ENCODE measurements around the gene DST. TPM values are rescaled to one million over a fixed set of nuclear protein-coding genes. Genes with fewer than 3 reads are reported as not detected.

Gene DST
- total and polyA plus RNA-seq, 8 donors = 42.4 to 149 (median 72.4) TPM

- H3K36me3 ChIP-seq = no peaks in the 10 kb centered on the region
- H3K27ac ChIP-seq = no peak overlapping the region
- DNase-seq = no peak
- no peak for TF ChIP-seq CTCF (IDR thresholded peaks at IDR 0.05)
- no peak for ATAC-seq
- no peak for FAIRE-seq
- H3K9me3 ChIP-seq = no peaks in the 10 kb centered on the region
- no peaks in the 10 kb centered on the region for H3K27me3 ChIP-seq
- intact Hi-C loops (cut with DNase I) = no loop called here
- H3K4me1 ChIP-seq = no peaks in the 10 kb centered on the region
- WGBS, 2 donors = 45 to 50% methylated on average over 4 of the region's 4 CpGs
- no peak overlapping the region for H3K4me3 ChIP-seq
Measured at GRCh38 chr6:56581296-56581925, 61.3 kb downstream of the DST start.

DNA sequence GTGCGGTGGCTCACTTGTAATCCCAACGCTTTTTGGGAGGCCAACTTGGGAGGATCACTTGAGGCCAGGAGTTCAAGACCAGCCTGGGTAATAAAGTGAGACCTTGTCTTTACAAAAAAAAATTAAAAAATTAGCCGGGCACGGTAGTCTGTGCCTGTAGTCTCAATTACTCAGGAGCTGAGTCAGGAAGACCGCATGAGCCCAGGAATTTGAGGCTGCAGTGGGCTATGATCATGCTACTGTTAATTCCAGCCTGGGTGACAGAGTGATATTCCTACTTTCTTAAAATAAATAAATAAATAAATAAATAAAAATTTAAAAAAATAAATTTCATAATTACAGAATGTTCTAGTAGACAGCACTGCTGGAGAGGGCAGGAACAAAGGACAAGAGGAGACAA is 62.4 kb downstream of the DST start:
- TF ChIP-seq CTCF (IDR thresholded peaks at IDR 0.05) = no peak
- Histone ChIP-seq H3K4me3 (no peak overlapping the region), H3K9me3 (no peaks in the 10 kb centered on the region), H3K27me3 (no peaks in the 10 kb centered on the region), H3K36me3 (no peaks in the 10 kb centered on the region), H3K27ac (no peak overlapping the region), H3K4me1 (no peaks in the 10 kb centered on the region)
- ATAC-seq (no peak), FAIRE-seq (no peak), DNase-seq (no peak)
- intact Hi-C loops (cut with DNase I) = no loop called here
- 94 to 99% methylated on average over 5 of the region's 5 CpGs for WGBS, 2 donors

DNA sequence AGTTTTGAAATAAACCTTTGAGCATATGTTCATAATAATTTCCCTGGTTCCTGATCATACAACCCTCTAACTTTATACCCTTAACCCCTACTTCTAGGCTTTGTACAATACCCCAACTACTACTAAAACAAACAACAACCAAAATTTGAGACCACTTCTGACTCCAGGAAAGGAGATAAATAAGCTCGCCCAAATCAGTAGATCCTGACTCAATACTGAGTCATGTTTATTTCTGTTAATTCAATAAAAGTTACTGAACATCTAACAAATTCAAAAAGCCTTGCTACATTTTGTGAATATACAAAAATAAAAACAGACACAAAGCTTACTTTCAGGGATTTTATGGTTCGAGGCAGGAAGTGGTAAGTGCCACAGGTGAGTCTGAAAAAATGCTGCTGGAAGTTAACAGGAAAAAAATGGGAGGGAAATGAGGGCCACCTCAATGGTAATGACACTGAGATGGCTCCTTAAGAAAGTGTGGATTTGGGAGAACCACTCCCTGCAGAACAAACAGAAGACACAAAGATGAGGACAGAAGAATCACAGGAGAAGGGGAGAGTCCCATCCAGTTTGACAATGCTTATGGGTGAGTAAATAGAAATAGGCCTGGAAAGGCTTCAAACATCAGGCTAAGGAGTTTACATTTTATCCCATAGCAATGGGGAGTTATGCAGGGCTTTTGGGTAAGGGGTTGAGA is 63.4 kb downstream of the DST start:
- WGBS, 2 donors = 75 to 82% methylated on average over 2 of the region's 2 CpGs

DNA sequence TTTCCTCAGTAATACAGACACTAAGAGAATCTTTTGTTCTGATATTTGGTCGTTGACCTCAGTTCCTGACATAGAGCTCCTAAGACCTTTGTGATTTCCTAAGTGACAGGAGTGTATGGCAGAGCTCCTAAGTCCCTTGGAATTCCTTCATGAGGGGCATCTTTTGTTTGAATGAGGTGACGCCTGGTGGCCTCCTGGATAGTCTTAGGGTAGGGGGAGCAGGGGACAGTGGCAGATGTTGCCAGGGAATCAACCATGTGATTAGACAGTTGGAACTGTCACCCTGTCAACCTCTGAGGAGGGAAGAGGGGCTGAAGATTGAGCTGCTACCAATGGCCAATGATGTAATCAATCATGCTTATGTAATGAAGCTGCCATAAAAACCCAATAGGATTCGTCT is 67.0 kb downstream of the DST start:
- no peak for DNase-seq
- intact Hi-C loops (cut with DNase I) = loop anchor here in 1 of 3 donors (10.0 kb wide), 1 partner anchor 221 kb away; no protein-coding TSS in a partner anchor
- Histone ChIP-seq H3K36me3 (no peaks in the 10 kb centered on the region), H3K4me3 (no peak overlapping the region), H3K27me3 (no peaks in the 10 kb centered on the region), H3K27ac (no peak overlapping the region), H3K9me3 (no peaks in the 10 kb centered on the region), H3K4me1 (no peaks in the 10 kb centered on the region)
- no peak for FAIRE-seq
- no peak for TF ChIP-seq CTCF (IDR thresholded peaks at IDR 0.05)
- no peak for ATAC-seq
- whole genome bisulfite sequencing, 2 donors = 66 to 76% methylated on average over 3 of the region's 3 CpGs

More for the DNA sequence above, 63.4 kb downstream of the DST start:
- intact Hi-C loops (cut with DNase I) = loop anchor here in 1 of 3 donors (10.0 kb wide), 1 partner anchor 225 kb away; no protein-coding TSS in a partner anchor
- Histone ChIP-seq H3K36me3 (no peaks in the 10 kb centered on the region), H3K27ac (no peak overlapping the region), H3K4me1 (no peaks in the 10 kb centered on the region), H3K9me3 (no peaks in the 10 kb centered on the region), H3K27me3 (no peaks in the 10 kb centered on the region), H3K4me3 (no peak overlapping the region)
- TF ChIP-seq CTCF (IDR thresholded peaks at IDR 0.05) = no peak
- ATAC-seq = no peak
- FAIRE-seq = no peak
- no peak for DNase-seq

DNA sequence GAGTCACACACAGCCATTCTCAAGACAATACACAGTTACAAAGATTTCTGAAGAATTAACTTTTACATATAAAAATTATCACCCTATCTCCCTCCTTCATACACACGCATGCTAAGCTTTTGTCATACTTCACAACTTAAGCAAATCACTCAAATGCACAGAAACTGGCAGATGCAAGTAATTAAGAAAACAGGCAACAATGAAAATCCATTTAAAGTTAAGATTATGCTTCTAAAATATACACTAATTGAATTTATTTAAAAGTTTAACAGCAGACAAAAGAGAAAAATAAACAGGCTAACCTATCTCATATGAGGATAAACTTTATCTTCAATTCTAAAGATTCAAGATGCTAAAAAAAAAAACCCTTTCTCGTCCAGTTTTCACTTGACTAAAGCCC is 68.4 kb downstream of the DST start:
- intact Hi-C loops (cut with DNase I) = loop anchor here in 1 of 3 donors (10.0 kb wide), 1 partner anchor 219 kb away; no protein-coding TSS in a partner anchor
- H3K36me3 ChIP-seq = no peaks in the 10 kb centered on the region
- TF ChIP-seq CTCF (IDR thresholded peaks at IDR 0.05) = no peak
- WGBS, 2 donors = 58 to 69% methylated on average over 2 of the region's 2 CpGs
- no peak overlapping the region for H3K4me3 ChIP-seq
- H3K27me3 ChIP-seq = no peaks in the 10 kb centered on the region
- no peaks in the 10 kb centered on the region for H3K4me1 ChIP-seq
- DNase-seq (no peak), FAIRE-seq (no peak), ATAC-seq (no peak)
- H3K27ac ChIP-seq = no peak overlapping the region
- H3K9me3 ChIP-seq = no peaks in the 10 kb centered on the region
